ENCODE measurements around the gene RAB38. TPM values are rescaled to one million over a fixed set of nuclear protein-coding genes. Genes with fewer than 3 reads are reported as not detected.

RAB38 gene
- total and polyA plus RNA-seq, 10 of the 15 experiments (the other 5 are each of a cell fraction or from before 2014, with no cell fraction given): 8.4 to 30.5 (median 11.7) TPM

- TF ChIP-seq PML (IDR thresholded peaks at IDR 0.05; ENCODE audit: low read length) (no peak), ZNF384 (IDR thresholded peaks at IDR 0.05; ENCODE audit: borderline replicate concordance, low read depth, low read length) (no peak), BRCA1 (IDR thresholded peaks at IDR 0.05; ENCODE audit: low read depth, low read length) (no peak), NFXL1 (IDR thresholded peaks at IDR 0.05; ENCODE audit: borderline replicate concordance) (no peak), RB1 (IDR thresholded peaks at IDR 0.05; ENCODE audit: borderline replicate concordance) (no peak), IKZF2 (IDR thresholded peaks at IDR 0.05) (peak; percentile 95 to 98), EGR1 (IDR thresholded peaks at IDR 0.05; ENCODE audit: borderline replicate concordance in 1 of 2, low read depth in 2 of 2, low read length in 2 of 2) (no peak), WRNIP1 (IDR thresholded peaks at IDR 0.05; ENCODE audit: borderline replicate concordance, low read depth, low read length) (no peak), YBX1 (IDR thresholded peaks at IDR 0.05) (no peak), SMAD5 (IDR thresholded peaks at IDR 0.05; ENCODE audit: low read depth) (no peak), ZSCAN29 (IDR thresholded peaks at IDR 0.05) (no peak), E2F8 (IDR thresholded peaks at IDR 0.05; ENCODE audit: low read depth, partially characterized antibody) (no peak), LARP7 (IDR thresholded peaks at IDR 0.05) (no peak), HDGF (IDR thresholded peaks at IDR 0.05) (no peak), MTA2 (IDR thresholded peaks at IDR 0.05; ENCODE audit: low read depth) (peak; percentile 99), BHLHE40 (IDR thresholded peaks at IDR 0.05; ENCODE audit: borderline replicate concordance in 1 of 2, low read depth in 2 of 2, low read length in 1 of 2) (peak in 1 of 2 experiments; percentile 37; a peak in 1 of 4 replicates), RBBP5 (conservative IDR thresholded peaks at IDR 0.05) (no peak), NR2C2 (IDR thresholded peaks at IDR 0.05; ENCODE audit: borderline replicate concordance, control insufficient read depth, insufficient read length, low read depth) (no peak), ETV6 (conservative IDR thresholded peaks at IDR 0.05 in 1 of 2, IDR thresholded peaks at IDR 0.05 in 1 of 2; ENCODE audit: borderline replicate concordance in 1 of 2, low read depth in 1 of 2) (peak in 1 of 2 experiments; percentile 30; a peak in 1 of 4 replicates), DPF2 (IDR thresholded peaks at IDR 0.05) (peak; percentile 96), ZNF274 (IDR thresholded peaks at IDR 0.05; ENCODE audit: insufficient read depth, insufficient read length) (no peak), PRDM15 (CRISPR knock-in tag; IDR thresholded peaks at IDR 0.05) (no peak), SIX5 (IDR thresholded peaks at IDR 0.05; ENCODE audit: low read depth, low read length, severe bottlenecking) (no peak), ZBED1 (IDR thresholded peaks at IDR 0.05; ENCODE audit: borderline replicate concordance) (no peak)
- TF ChIP-seq, protein P1, sequence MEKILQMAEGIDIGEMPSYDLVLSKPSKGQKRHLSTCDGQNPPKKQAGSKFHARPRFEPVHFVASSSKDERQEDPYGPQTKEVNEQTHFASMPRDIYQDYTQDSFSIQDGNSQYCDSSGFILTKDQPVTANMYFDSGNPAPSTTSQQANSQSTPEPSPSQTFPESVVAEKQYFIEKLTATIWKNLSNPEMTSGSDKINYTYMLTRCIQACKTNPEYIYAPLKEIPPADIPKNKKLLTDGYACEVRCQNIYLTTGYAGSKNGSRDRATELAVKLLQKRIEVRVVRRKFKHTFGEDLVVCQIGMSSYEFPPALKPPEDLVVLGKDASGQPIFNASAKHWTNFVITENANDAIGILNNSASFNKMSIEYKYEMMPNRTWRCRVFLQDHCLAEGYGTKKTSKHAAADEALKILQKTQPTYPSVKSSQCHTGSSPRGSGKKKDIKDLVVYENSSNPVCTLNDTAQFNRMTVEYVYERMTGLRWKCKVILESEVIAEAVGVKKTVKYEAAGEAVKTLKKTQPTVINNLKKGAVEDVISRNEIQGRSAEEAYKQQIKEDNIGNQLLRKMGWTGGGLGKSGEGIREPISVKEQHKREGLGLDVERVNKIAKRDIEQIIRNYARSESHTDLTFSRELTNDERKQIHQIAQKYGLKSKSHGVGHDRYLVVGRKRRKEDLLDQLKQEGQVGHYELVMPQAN (conservative IDR thresholded peaks at IDR 0.05): no peak
These were observed 18.0 kb upstream of the RAB38 start (continued) for GRCh38 chr11:88193278-88193677.
